HEK293T (cell line): ENCODE results near the gene HOXB13.

ENCODE experiments used
- ARNT ChIP-seq: fragments of 450-650 bp; IDR thresholded peaks from 2 replicates; pipeline ENCODE4 v1.6.1; 2017; ENCODE audit warnings: mild to moderate bottlenecking
- ELF4 ChIP-seq: fragments of 450-650 bp; IDR thresholded peaks from 2 replicates; pipeline ENCODE4 v1.6.1; 2017; ENCODE audit warnings: antibody characterized with exemption
- FOXM1 ChIP-seq: fragments of 450-650 bp; IDR thresholded peaks from 2 replicates; pipeline ENCODE4 v1.6.1; 2017; ENCODE audit warnings: mild to moderate bottlenecking, borderline replicate concordance
- LEF1 ChIP-seq: fragments of 450-650 bp; IDR thresholded peaks from 2 replicates; pipeline ENCODE4 v1.6.1; 2017; ENCODE audit warnings: mild to moderate bottlenecking, borderline replicate concordance
- PKNOX1 ChIP-seq: fragments of 450-650 bp; IDR thresholded peaks from 2 replicates; pipeline ENCODE4 v1.6.1; 2016
- SP1 ChIP-seq: fragments of 450-650 bp; IDR thresholded peaks from 2 replicates; pipeline ENCODE4 v1.6.1; 2017
- SUZ12 ChIP-seq: fragments of 450-650 bp; IDR thresholded peaks from 2 replicates; pipeline ENCODE4 v1.6.1; 2016; ENCODE audit warnings: mild to moderate bottlenecking

DNA sequence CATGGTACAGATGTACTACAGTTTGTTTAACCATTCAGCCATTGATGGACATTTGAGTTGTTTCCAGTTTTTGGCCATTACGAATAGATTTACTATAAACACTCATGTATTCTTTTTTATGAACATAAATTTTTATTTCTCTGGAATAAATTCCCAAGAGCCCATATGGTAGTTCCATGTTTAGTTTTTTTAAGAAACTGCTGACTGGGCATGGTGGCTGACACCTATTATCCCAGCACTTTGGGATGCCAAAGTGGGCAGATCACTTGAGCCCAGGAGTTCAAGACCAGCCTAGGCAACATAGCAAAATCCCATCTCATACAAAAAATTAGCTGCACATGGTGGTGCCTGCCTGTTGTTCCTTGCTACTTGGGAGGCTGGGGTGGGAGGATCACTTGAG lies 36.5 kb downstream of the HOXB13 start:
- TF ChIP-seq SP1 (no peak), PKNOX1 (no peak), ELF4 (no peak), SUZ12 (no peak), FOXM1 (no peak), LEF1 (no peak), ARNT (no peak)
